HG03432 (cell line): ENCODE measurements around the gene CALN1.

Experiments
- ATAC-seq: cut with Tn5 transposase; IDR thresholded peaks from one replicate; pipeline ENCODE4 v1.9.1; 2021; ENCODE audit warnings: mild to moderate bottlenecking, moderate library complexity; ENCODE audit not compliant: unreplicated experiment

The CALN1 gene

DNA sequence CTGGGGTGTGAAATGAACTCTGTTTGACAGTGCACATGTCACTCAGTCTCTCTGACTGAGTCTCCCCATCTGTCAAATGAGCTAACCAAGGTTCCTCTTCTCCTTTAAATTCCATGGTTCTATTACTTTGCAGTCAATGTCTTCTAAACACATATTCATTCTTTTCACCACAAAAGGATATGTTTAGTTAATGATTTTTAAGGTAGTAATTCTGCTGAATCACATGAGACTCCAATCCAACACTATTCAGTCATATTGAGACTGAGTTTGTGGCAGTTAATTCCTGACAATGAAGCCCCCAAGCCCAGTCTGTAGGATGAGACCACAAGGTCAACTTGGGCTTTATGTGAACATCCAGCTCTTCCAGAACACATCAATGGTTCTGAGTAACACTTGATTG lies 85.3 kb downstream of the CALN1 start:
- no peak for ATAC-seq

GRCh38 chr7:72326365-72326764 lies 85.8 kb downstream of the CALN1 start:
- no peak for ATAC-seq

GRCh38 chr7:72325561-72325960 lies 86.6 kb downstream of the CALN1 start:
- no peak for ATAC-seq

- ATAC-seq: no peak
Measured at GRCh38 chr7:72321637-72322036, 90.5 kb downstream of the CALN1 start.

DNA sequence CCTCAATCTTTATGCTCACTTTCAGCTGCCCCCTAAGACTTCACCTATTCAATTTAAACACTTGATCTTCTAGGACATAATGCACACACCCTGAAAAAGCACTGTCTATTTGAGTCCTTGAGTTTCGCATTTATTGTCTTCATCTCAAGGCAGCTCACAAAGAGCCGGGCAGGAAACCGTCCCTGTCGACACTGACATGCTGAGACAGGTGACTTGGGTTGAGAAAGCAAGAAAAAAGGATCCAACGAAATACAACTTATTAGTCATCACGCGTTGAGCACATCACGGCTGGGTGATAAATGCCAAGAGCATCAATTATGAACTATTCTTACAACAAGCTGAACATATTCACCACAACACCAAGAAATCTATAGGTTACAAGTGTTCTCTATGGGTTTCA lies 91.1 kb downstream of the CALN1 start:
- ATAC-seq: no peak

- ATAC-seq: no peak
Measured at GRCh38 chr7:72317341-72317740, 94.8 kb downstream of the CALN1 start.

GRCh38 chr7:72316148-72316547 lies 96.0 kb downstream of the CALN1 start:
- no peak for ATAC-seq

DNA sequence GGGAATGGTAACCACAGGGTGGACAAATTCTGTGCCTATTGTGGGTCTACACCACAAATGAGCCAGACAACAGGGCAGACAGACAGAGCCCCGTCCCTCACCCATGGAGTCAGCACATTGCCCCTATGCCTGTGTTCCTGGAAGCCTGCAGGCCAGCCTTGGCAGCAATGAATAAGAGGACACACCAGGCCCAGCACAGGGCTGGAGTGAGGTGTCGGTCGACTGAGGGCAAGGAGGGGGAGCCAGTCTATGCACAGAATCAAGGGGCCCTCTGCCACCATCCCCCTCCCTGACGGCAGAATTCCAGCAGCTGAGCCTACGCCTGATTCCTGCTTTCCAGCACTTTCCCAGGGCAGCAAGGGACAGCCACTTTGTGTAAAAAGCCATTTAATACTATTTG lies 98.2 kb downstream of the CALN1 start:
- no peak for ATAC-seq

DNA sequence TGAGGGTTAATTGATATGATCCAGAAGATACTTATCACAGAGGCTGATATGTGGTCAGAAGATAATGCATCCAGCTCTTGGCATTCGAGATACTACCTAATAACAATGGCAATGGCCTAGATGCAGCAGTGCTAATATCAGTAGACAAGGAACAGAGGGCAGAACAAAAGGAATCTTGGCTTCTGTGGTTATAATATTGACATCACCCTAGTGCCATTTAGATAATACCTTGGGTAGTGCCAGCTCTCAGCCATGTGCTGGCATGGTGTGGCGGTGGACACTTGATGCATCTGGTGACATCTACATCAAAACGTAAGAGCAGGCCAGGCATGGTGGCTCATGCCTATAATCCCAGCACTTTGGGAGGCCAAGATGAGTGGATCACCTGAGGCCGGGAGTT lies 101.8 kb downstream of the CALN1 start:
- ATAC-seq: no peak

- ATAC-seq: no peak
Measured at GRCh38 chr7:72309476-72309875, 102.7 kb downstream of the CALN1 start.

- no peak for ATAC-seq
Measured at GRCh38 chr7:72308986-72309385, 103.2 kb downstream of the CALN1 start.

DNA sequence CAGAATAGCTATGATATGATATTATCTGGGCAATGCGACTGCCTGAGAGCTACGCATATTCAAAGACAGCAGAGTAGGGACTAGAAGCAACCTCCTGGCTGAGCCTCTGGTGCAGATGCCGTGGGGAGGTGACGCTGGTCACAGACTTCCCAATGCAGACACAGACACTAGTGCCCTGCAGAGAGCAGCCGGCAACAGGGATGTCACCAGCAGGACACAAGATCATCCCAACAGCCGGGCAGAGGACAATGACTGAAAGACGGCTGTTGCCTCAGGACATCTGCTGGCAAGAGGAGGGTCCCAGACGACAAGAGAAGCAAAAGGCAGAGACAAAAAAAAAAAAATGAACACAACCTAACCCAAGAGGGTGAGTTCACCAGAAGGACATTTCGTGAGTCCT lies 104.6 kb downstream of the CALN1 start:
- no peak for ATAC-seq

DNA sequence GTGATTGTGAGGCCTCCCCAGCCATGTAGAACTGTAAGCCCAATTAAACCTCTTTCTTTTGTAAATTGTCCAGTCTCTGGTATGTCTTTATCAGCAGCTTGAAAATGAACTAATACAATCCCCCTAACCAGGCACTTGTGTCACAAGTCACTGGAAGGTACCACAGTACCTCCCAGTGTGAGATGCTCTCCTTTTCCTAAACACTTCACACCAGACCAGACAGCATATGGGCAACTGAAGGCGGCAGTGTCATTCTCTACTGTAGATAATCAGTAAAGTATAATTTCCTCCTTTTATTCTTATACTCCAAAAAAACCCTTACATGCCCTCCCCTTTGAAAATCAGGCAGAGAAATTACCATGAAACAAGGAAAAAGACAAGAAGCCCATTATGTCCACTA lies 113.2 kb downstream of the CALN1 start:
- ATAC-seq: no peak

GRCh38 chr7:72298091-72298490 lies 114.0 kb downstream of the CALN1 start:
- no peak for ATAC-seq

- ATAC-seq: no peak
Measured at GRCh38 chr7:72297636-72298035, 114.5 kb downstream of the CALN1 start.

DNA sequence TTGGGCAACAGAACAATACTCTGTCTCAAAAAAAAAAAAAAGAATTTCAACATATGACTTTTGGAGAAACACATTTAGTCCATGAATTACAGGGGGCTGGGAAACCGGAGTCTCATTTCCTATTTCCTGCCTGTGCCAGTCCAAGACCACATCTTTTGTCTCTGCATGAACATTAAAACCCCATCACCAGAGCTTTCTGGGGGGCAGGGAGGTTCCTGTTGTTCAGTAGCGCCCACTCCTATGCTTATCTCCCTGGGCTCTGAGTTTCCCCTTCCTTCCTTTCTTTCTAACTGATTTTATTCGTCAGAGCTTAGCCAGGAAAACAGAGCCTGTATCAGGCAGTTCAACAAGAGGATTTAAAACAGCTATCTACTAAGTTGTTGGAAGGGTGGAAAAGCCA lies 119.3 kb downstream of the CALN1 start:
- ATAC-seq: no peak

DNA sequence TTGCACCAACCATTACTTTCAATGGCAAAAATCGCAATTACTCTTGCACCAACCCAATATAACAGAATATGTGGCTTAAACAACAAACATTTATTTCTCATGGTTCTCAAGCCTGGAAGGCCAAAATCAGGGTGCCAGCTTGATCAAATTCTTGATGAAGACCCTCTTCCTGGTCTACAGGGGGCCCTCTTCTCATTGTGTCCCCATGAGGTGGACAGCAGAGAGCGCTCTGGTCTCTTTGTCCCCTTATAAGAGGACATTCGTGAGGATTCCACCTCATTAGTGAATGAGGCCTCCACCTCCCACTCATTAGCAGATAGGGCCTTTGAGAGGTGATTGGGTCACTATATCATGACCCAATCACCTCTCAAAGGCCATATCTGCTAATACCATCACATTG lies 120.0 kb downstream of the CALN1 start:
- ATAC-seq: no peak

DNA sequence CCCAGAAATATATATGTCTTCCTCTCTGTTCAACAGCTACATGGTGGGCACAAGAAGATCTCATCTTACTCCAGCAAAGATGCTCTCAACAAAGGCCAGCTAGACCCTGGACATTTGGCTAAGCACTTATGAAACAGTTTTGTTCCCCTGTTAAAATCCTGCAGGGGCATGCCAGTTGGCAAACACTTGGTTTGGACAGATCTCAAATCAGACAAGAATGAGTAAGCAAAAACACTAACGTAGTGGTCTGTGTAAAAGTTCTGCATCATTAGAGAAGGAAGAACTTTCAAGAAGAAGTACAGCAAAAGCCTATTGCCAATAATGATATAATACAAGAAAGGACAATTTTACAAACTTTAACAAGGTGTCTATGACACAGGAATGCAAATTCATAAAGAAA lies 125.6 kb downstream of the CALN1 start:
- ATAC-seq: no peak

DNA sequence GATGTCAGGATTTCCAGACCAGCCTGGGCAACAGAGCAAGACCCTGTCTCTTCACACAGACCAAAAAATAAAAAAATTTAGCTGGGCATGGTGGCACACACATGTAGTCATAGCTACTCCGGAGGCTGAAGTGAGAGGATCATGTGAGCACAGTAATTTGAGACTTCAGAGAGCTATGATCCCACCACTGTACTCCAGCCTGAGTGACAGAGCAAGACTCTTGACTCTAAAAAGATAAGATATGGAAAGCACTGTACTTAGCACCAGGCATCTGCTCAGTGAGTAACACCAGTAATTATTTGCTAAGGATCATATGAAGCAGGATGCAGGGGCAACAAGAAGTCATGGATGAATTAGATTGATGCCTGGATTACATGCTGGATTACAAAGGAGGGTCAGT lies 128.8 kb downstream of the CALN1 start:
- ATAC-seq: no peak

DNA sequence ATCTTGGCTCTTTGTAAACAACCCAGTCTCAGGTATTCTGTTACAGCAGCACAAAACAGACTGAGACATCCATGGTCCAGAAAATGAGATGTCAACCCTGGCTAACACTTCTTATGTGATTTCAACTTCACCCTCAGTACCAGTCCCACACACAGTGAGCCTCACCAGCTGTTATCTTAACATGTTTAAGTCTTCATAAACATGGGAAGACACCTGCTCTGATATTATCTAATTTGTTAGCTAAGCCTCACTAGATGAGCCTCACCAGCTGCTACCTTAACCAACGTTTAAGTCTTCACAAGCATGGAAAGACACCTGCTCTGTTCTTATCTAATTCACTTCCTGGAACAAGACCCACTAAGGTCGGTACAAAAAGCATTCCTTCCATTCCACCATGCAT lies 130.8 kb downstream of the CALN1 start:
- ATAC-seq: no peak

DNA sequence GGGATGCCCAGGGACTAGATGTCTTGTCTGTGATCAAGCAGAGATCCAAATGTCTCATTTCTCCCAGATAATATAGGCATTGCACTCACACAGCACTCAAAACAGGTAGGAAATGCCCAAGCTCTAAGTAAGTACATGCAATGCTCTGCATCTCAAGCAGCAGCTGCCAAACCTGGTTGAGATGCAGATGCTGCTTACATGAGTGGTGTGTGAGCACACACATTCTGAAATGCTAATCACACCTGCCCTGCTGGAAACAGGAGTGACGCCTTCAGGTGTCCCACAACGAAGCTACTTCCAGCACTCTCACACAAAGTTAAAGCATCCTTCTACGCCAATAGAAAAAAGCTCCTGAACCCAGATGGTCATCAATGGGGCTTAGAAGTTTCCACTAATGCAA lies 132.9 kb downstream of the CALN1 start:
- no peak for ATAC-seq

DNA sequence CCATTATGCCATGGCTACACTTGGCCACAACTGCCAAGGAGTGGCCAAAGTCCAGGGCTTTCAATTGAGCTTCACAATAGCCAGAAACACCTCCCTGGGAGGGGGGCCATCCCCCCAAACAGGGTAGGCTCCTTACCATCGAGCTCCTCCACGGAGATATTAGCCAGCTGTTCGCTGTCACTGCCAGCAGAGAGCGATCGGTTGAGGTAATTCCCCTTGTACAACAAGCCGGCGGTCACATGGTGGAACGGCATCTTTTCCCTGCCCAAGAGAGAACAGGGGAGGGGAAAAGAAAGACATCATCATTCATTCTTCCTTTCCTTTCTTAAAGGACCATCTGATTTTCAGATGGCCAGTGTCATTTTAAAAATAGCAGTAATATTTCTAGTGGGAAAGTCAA lies 133.6 kb downstream of the CALN1 start:
- no peak for ATAC-seq

GRCh38 chr7:72275382-72276070 lies 136.6 kb downstream of the CALN1 start:
- ATAC-seq: no peak
